Measurements from ENCODE around the gene POU2F3. TPM values are rescaled to one million over a fixed set of nuclear protein-coding genes. Genes with fewer than 3 reads are reported as not detected.

Gene POU2F3
- total RNA-seq, 4 donors from 2014 or later: 1.1 to 2.9 (median 1.5) TPM; not detected in 1

DNA sequence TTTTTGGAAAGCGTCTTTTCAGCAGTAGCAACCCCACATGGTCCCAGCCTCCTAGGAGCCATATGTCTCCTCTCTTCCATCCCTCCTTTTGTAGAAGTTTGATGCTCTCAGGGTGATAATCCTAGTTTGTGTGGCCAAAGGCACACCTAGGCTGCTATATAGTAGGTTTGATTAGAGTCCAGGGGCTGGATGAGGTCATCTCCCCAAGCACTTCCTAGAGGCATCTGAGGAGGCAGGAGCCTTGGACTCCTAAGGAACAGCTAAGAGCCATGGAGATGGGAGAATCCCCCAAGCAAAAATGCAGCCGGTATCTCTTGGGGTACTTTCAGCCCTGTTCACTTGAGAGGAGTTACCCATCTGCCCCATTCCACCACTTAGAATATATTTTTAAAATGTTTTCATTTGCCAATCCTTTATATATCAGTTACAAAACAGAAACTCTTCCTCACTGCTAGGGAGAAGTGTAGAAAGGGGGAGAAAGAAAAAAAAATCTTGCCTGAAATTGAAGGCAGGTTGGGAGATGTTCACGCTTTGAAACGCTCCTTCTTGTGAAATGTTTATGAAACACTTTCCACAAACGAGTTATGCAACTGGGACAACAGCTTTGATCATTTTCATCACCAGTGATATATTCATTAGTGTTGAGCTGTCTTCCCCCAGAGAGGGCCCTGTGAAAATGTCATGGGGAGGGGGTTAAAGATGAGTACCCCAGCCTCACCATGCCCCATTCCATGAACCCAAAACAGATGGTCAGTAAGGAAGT lies 53.3 kb downstream of the POU2F3 start:
- WGBS, 2 donors: 42 to 52% methylated on average over 4 to 5 of the region's 5 CpGs
- no peak overlapping the region for H3K27ac ChIP-seq
- TF ChIP-seq, protein P1, sequence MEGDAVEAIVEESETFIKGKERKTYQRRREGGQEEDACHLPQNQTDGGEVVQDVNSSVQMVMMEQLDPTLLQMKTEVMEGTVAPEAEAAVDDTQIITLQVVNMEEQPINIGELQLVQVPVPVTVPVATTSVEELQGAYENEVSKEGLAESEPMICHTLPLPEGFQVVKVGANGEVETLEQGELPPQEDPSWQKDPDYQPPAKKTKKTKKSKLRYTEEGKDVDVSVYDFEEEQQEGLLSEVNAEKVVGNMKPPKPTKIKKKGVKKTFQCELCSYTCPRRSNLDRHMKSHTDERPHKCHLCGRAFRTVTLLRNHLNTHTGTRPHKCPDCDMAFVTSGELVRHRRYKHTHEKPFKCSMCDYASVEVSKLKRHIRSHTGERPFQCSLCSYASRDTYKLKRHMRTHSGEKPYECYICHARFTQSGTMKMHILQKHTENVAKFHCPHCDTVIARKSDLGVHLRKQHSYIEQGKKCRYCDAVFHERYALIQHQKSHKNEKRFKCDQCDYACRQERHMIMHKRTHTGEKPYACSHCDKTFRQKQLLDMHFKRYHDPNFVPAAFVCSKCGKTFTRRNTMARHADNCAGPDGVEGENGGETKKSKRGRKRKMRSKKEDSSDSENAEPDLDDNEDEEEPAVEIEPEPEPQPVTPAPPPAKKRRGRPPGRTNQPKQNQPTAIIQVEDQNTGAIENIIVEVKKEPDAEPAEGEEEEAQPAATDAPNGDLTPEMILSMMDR (IDR thresholded peaks at IDR 0.05): no peak
- no peak for TF ChIP-seq POLR2A (IDR thresholded peaks at IDR 0.05)
- H3K4me1 ChIP-seq: no peaks in the 10 kb centered on the region
- H3K27me3 ChIP-seq: peaks cover 0 to 27% (median 0%) of the 10 kb centered on the region in 4 donors
- intact Hi-C loops (cut with DNase I): no loop called here
- no peak for DNase-seq
- no peaks in the 10 kb centered on the region for H3K36me3 ChIP-seq
- no peak overlapping the region for H3K4me3 ChIP-seq
- no peaks in the 10 kb centered on the region for H3K9me3 ChIP-seq

DNA sequence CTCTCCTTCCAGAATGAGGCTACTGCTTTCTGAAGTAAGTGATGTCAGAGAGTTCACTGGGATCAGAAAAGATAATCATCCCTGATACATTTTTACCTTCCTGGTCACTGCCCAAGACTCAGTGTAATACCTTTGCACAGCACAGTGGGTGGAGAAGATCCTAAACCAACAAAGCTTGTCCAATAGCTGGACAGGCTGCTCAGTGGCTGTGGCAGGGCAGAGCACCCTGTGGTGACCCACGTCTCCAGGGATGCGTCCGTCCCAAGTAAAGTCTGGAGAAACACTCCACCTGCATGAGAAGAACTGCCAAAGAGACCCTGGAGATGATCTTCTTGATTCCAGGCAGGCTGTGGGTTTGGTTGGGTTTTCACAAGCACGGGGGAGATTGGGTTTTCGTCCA lies 54.2 kb downstream of the POU2F3 start:
- TF ChIP-seq, protein P1 (IDR thresholded peaks at IDR 0.05): no peak
- TF ChIP-seq POLR2A (IDR thresholded peaks at IDR 0.05): no peak
- intact Hi-C loops (cut with DNase I): no loop called here
- Histone ChIP-seq H3K27ac (no peak overlapping the region), H3K4me1 (no peaks in the 10 kb centered on the region), H3K4me3 (no peak overlapping the region), H3K27me3 (peaks cover 0 to 27% (median 0%) of the 10 kb centered on the region in 4 donors), H3K9me3 (no peaks in the 10 kb centered on the region), H3K36me3 (no peaks in the 10 kb centered on the region)
- no peak for DNase-seq
- 69 to 84% methylated on average over 2 of the region's 5 CpGs for WGBS, 2 donors

DNA sequence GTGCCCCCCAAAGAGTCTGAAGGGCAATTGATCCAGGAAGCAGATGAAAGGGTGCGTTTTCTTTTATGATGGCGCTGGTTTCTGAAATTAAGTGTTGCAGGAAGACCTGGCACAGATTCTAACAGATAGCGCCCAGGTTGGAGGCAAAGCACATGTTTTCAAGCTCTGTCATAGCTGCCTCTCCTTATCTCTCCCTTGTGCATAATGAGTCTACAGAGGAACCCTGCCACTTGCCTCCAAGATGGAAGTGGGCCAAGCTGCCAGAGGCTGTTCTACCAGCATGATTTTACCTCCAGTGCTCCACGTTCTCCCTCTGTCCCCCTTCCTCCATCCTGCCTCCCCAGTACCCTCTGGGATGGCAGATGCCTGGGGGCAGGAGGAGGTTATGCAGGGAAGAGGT lies 55.2 kb downstream of the POU2F3 start:
- DNase-seq: no peak

DNA sequence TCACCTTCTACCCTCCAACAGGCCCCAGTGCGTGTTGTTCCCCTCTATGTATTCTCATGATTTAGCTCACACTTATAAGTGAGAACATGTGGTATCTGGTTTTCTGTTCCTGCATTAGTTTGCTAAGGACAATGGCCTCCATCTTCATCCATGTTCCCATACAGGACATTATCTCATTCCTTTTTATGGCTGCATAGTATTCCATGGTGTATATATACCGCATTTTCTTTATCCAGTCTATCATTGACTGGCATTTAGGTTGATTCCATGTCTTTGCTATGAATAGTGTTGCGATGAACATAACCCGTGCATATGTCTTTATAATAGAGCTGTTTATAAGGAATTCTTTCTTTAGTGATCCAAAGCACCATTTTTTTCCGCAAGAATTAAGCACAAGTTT lies 56.6 kb downstream of the POU2F3 start:
- TF ChIP-seq POLR2A (IDR thresholded peaks at IDR 0.05): no peak
- TF ChIP-seq, protein P1 (IDR thresholded peaks at IDR 0.05): no peak
- Histone ChIP-seq H3K27me3 (peaks cover 0 to 32% (median 0%) of the 10 kb centered on the region in 4 donors), H3K9me3 (no peaks in the 10 kb centered on the region), H3K36me3 (no peaks in the 10 kb centered on the region), H3K4me3 (no peak overlapping the region), H3K4me1 (peaks cover 4 to 22% (median 4%) of the 10 kb centered on the region in 3 donors), H3K27ac (no peak overlapping the region)
- intact Hi-C loops (cut with DNase I): loop anchor here (5.0 kb wide), 1 partner anchor 124 kb away; no protein-coding TSS in a partner anchor
- DNase-seq: no peak
- WGBS, 2 donors: 89 to 97% methylated on average over 5 of the region's 5 CpGs

More for the DNA sequence above, 55.2 kb downstream of the POU2F3 start:
- WGBS, 2 donors: 47 to 54% methylated on average over 4 of the region's 4 CpGs
- no peaks in the 10 kb centered on the region for H3K36me3 ChIP-seq
- intact Hi-C loops (cut with DNase I): loop anchor here (5.0 kb wide), 1 partner anchor 123 kb away; no protein-coding TSS in a partner anchor
- TF ChIP-seq, protein P1 (IDR thresholded peaks at IDR 0.05): no peak
- TF ChIP-seq POLR2A (IDR thresholded peaks at IDR 0.05): no peak
- H3K4me3 ChIP-seq: no peak overlapping the region
- peaks cover 0 to 32% (median 0%) of the 10 kb centered on the region in 4 donors for H3K27me3 ChIP-seq
- H3K4me1 ChIP-seq: peaks cover 0 to 9% (median 4%) of the 10 kb centered on the region in 3 donors
- H3K27ac ChIP-seq: no peak overlapping the region
- H3K9me3 ChIP-seq: no peaks in the 10 kb centered on the region

DNA sequence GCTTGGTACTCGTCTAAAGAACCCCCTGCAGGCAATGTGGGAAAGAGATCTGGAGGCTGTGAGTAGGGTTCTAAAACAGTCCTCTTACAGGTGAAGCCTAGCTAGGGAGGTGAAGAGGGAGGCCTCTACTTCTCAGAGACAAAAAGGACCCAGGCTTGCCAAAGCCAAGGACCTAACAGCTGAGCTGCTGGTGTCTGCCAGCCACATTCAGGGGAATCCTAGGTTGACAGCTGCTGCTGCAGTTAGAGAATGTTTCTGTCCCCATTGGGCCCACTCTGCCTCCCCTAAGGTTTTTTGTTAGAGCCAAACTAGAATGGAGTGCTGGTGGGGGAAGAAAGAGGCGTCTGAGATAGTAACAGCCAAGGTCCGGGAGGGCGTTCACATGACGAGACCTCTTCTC lies 58.5 kb downstream of the POU2F3 start:
- H3K27ac ChIP-seq: no peak overlapping the region
- intact Hi-C loops (cut with DNase I): loop anchor here (5.0 kb wide), 1 partner anchor 126 kb away; no protein-coding TSS in a partner anchor
- peaks cover 15 to 41% (median 15%) of the 10 kb centered on the region in 3 donors for H3K4me1 ChIP-seq
- H3K36me3 ChIP-seq: no peaks in the 10 kb centered on the region
- 85% methylated on average over 4 to 5 of the region's 5 CpGs for WGBS, 2 donors
- no peaks in the 10 kb centered on the region for H3K9me3 ChIP-seq
- peaks cover 0 to 19% (median 0%) of the 10 kb centered on the region in 4 donors for H3K27me3 ChIP-seq
- TF ChIP-seq POLR2A (IDR thresholded peaks at IDR 0.05): no peak
- TF ChIP-seq, protein P1 (IDR thresholded peaks at IDR 0.05): no peak
- no peak overlapping the region for H3K4me3 ChIP-seq
- no peak for DNase-seq

Measured in esophagus squamous epithelium (tissue), 5 donors.